GM12864 (cell line): ENCODE data around the gene TWIST2.

Experiments used
- DNase-seq: peaks from one replicate; pipeline ENCODE4 v3.0.0-alpha.2; 2011; ENCODE audit warnings: low read depth
- H3K4me3 ChIP-seq: 2 replicates; pipeline ENCODE4 v1.5.1; 2011; ENCODE audit warnings: mild to moderate bottlenecking, low read depth, low read length, control low read depth
- CTCF ChIP-seq: IDR thresholded peaks from 2 replicates; pipeline ENCODE4 v1.5.1; 2011; ENCODE audit warnings: low read depth, mild to moderate bottlenecking, moderate library complexity, low read length, control low read depth, inconsistent platforms; ENCODE audit errors: missing control alignments

TWIST2 gene

GRCh38 chr2:238870261-238870660 lies 22.4 kb downstream of the TWIST2 start:
- no peak for DNase-seq
- H3K4me3 ChIP-seq: no peak overlapping the region
- no peak for TF ChIP-seq CTCF

DNA sequence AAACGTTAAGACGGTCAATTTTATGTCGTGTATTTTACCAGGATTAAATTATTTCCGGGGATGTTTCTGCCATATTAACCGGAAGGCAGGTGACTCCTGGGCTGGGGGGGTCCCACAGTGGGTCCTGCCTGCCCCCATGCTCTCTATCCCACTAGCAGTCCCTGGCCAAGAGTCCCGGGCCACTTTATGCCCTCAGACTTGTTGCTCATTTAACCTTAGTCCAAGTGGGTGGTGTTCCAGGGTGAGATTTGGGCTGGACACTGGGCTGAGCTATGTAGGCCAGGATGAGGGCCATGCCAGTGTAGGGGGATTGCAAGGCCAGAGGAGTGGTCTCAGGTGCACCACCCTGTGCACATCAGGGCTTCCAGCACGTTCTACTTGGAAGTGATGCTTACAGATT lies 24.1 kb downstream of the TWIST2 start:
- no peak for DNase-seq
- no peak for TF ChIP-seq CTCF
- no peak overlapping the region for H3K4me3 ChIP-seq

DNA sequence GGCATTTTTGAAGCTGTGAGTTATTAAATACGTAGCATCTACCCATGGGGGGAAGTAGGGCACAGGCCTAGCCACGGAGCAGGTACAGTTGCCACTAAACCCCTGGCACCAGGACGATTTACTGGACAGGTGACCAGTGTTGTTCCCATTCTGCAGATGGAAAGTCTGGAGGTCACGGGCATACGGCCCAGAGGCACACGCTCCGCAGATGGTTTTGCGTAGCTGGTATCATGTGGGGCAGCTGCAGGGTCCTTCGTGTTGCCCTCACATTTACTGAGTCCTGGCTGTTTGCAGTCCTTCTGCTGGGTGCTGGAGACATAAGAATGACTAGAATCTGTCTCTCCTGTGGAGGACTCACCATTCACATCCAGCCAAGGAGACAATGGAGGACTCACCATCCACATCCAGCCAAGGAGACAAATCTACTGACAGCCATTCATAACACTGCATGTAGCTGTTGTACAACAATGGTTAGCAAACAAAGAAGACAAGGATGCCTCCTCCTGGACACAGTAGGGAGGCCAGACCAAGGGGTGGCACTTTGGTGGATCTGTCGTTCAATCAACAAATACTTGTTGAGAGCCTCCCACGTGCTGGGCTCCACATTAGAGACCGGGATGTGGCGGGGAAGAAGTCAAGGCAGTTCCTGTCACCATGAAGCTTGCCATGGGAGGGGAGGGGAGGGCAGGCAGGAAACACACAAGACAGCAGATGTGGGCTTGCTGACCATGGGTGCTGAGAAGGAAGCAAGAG lies 24.9 kb downstream of the TWIST2 start:
- no peak overlapping the region for H3K4me3 ChIP-seq
- no peak for TF ChIP-seq CTCF
- no peak for DNase-seq

DNA sequence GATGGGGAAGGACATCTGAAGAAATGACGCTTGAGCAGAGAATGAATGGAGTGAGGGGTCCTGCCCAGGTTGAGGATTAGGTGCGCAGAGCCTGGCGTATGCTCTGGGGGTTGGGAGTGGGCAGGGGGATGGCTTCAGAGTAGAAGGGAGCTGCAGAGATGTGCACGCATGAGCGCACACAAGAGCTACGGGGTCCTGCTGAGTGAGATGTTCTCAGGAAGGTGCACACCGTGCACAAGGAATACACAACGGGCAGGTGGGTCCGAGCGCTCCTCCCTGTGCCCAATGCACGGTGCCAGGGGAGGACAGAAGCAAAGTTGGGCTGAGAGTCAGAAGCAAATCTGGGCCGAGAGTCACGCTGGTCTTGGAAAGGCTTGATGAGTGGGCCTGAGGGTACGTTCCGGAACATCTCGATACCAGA lies 25.5 kb downstream of the TWIST2 start:
- no peak overlapping the region for H3K4me3 ChIP-seq
- no peak for TF ChIP-seq CTCF

DNA sequence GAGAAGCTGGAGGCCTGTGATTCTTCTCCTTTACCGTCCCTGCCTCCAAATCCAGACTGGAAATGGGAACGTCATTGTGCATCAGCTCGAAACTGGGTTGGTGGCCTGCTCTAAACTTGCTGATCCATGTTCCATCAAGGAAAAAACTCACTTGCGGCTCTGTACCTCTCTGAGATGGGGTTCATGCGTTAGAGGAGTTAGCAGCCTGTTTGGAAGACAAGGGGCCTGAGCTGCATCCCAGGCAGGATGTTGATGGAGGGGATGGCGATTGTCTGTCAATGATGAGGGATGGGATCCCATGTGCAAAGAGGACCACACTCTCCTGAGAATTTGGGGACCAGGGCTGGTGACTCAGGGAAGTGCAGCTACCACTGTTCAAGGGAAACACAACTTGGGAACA lies 26.0 kb downstream of the TWIST2 start:
- TF ChIP-seq CTCF: no peak
- DNase-seq: no peak

More for the DNA sequence above, 25.5 kb downstream of the TWIST2 start:
- DNase-seq: no peak

DNA sequence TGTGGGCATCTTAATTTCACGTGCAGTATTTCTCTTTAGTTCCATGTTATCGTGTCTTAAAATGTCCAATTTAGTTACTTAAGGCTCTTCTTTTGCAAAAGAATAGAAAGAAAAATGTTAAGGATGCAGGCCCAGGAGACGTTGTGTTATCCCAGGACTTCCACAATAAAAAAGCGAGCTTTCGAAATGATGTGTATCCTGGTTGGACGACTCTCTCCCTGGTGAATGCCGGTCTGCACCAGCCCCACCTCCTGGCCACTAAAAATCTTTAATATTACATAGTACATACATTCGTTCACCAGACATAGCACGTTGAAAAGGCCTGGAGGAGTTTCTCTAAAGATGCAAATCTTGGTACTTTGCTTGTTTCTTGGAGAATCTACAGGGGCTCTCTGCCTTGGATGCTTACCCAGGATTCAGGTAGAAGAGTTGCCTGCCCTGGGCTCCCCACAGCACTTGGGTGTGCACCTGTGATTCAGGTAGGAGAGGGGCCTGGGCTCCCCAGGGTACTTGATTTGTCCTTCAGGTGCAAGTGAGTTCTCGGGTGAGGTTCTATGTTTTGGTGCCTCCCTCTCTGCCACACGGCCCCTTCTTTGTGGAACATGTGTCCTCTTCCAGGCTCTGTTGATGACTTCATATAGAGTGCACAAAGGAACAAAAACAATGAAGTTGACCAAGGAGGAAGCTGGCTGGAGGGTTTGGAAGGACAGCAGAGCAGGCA lies 26.6 kb downstream of the TWIST2 start:
- TF ChIP-seq CTCF: no peak
- no peak overlapping the region for H3K4me3 ChIP-seq
- DNase-seq: no peak

More for the DNA sequence above, 26.0 kb downstream of the TWIST2 start:
- H3K4me3 ChIP-seq: no peak overlapping the region

- no peak overlapping the region for H3K4me3 ChIP-seq
- no peak for DNase-seq
- TF ChIP-seq CTCF: no peak
These were observed 27.2 kb downstream of the TWIST2 start for GRCh38 chr2:238875101-238875470.
